SH-SY5Y (cell line): ENCODE data around the gene TEAD1.

Source experiments
- GATA2 ChIP-seq: IDR thresholded peaks from 2 replicates; pipeline ENCODE4 v1.6.1; 2011; ENCODE audit warnings: mild to moderate bottlenecking, low read depth, low read length
- GATA3 ChIP-seq: IDR thresholded peaks from 2 replicates; pipeline ENCODE4 v1.6.1; 2011; ENCODE audit warnings: low read depth, mild to moderate bottlenecking, low read length, moderate library complexity

GRCh38 chr11:12668166-12668565 lies 6.1 kb upstream of the TEAD1 start:
- TF ChIP-seq GATA3 (no peak), GATA2 (no peak)
